Neutrophil (primary cell): ENCODE measurements around the gene MYO18A.

ENCODE experiments used
- H3K27ac ChIP-seq: fragments of 200-600 bp; sonication (generic); 2 replicates; pipeline ENCODE4 v1.5.1; 2016; ENCODE audit warnings: mild to moderate bottlenecking, moderate library complexity
- H3K27me3 ChIP-seq: fragments of 200-600 bp; sonication (generic); 2 replicates; pipeline ENCODE4 v1.6.0; 2016; ENCODE audit warnings: mild to moderate bottlenecking
- H3K36me3 ChIP-seq: fragments of 200-600 bp; sonication (generic); 2 replicates; pipeline ENCODE4 v1.5.1; 2017
- H3K4me1 ChIP-seq, 2 experiments: fragments of 200-600 bp in 1 of 2; sonication (generic) in 1 of 2; 1 replicate in 1 of 2; 2 replicates in 1 of 2; pipeline versions ENCODE4 v1.5.1 to v1.6.1; 2013 to 2016; ENCODE audit warnings: low read depth in 1 of 2, low read length in 1 of 2, mild to moderate bottlenecking in 1 of 2, moderate library complexity in 1 of 2; ENCODE audit not compliant: control insufficient read depth in 1 of 2, insufficient read depth in 1 of 2
- H3K4me3 ChIP-seq, 2 experiments: fragments of 200-600 bp in 1 of 2; sonication (generic) in 1 of 2; 1 replicate in 1 of 2; 2 replicates in 1 of 2; pipeline ENCODE4 v1.5.1; 2013 to 2016; ENCODE audit warnings: low read depth in 1 of 2, low read length in 1 of 2, mild to moderate bottlenecking in 1 of 2, moderate library complexity in 1 of 2
- H3K9me3 ChIP-seq: fragments of 200-600 bp; sonication (generic); 2 replicates; pipeline ENCODE4 v1.5.1; 2016
- CTCF ChIP-seq: fragments of 200-600 bp; sonication (generic); IDR thresholded peaks from 2 replicates; pipeline ENCODE4 v1.5.1; 2016; ENCODE audit warnings: antibody characterized with exemption

Gene MYO18A

GRCh38 chr17:29045734-29046472, 134.3 kb downstream of the MYO18A start:
- Histone ChIP-seq H3K36me3 (no peaks in the 10 kb centered on the region), H3K27me3 (peaks cover 16% of the 10 kb centered on the region), H3K27ac (no peak overlapping the region), H3K4me3 (no peak overlapping the region), H3K4me1 (no peaks in the 10 kb centered on the region), H3K9me3 (no peaks in the 10 kb centered on the region)
- no peak for TF ChIP-seq CTCF

- Histone ChIP-seq H3K4me3 (no peak overlapping the region), H3K9me3 (no peaks in the 10 kb centered on the region), H3K36me3 (no peaks in the 10 kb centered on the region), H3K27ac (no peak overlapping the region), H3K4me1 (no peaks in the 10 kb centered on the region), H3K27me3 (peaks cover 16% of the 10 kb centered on the region)
- no peak for TF ChIP-seq CTCF
Measured at GRCh38 chr17:29045026-29045425, 135.2 kb downstream of the MYO18A start.

- Histone ChIP-seq H3K36me3 (no peaks in the 10 kb centered on the region), H3K4me1 (no peaks in the 10 kb centered on the region), H3K4me3 (no peak overlapping the region), H3K27me3 (peaks cover 16% of the 10 kb centered on the region), H3K9me3 (no peaks in the 10 kb centered on the region), H3K27ac (no peak overlapping the region)
- TF ChIP-seq CTCF: no peak
Measured at GRCh38 chr17:29043539-29044145, 136.6 kb downstream of the MYO18A start.

GRCh38 chr17:29042679-29043538, 137.3 kb downstream of the MYO18A start, which contains the start of gene PIPOX:
Gene PIPOX, plus strand, starts transcription at chr17:29043141. Its CDS starts 85 bp downstream, at chr17:29043226.
- H3K27ac ChIP-seq: no peak within 1 kb of the TSS
- H3K4me1 ChIP-seq: no peaks in the 10 kb centered on the region
- no peak for TF ChIP-seq CTCF
- H3K4me3 ChIP-seq: no peak within 1 kb of the TSS
- H3K9me3 ChIP-seq: no peaks in the 10 kb centered on the region
- peaks cover 18% of the 10 kb centered on the region for H3K27me3 ChIP-seq
- H3K36me3 ChIP-seq: no peaks in the 10 kb centered on the region

- H3K4me3 ChIP-seq: no peak overlapping the region
- H3K27me3 ChIP-seq: peaks cover 25% of the 10 kb centered on the region
- no peak overlapping the region for H3K27ac ChIP-seq
- H3K9me3 ChIP-seq: no peaks in the 10 kb centered on the region
- no peaks in the 10 kb centered on the region for H3K4me1 ChIP-seq
- H3K36me3 ChIP-seq: no peaks in the 10 kb centered on the region
- no peak for TF ChIP-seq CTCF
Measured at GRCh38 chr17:29042026-29042678, 138.0 kb downstream of the MYO18A start.
